OCI-LY1 (cell line): Measurements from ENCODE around the gene SLIT3.

Experiments used
- H2AFZ ChIP-seq: fragments of 200-600 bp; sonication (generic), shearing (Covaris generic); 2 replicates; pipeline ENCODE4 v1.6.0; 2014; ENCODE audit warnings: antibody characterized with exemption, mild to moderate bottlenecking, low read length
- H3F3A ChIP-seq: fragments of 200-600 bp; sonication (generic), shearing (Covaris generic); 2 replicates; pipeline ENCODE4 v1.6.0; 2014; ENCODE audit warnings: mild to moderate bottlenecking, antibody characterized with exemption, low read length, moderate library complexity; ENCODE audit not compliant: insufficient read depth
- H3K27ac ChIP-seq: fragments of 200-600 bp; sonication (generic); 2 replicates; pipeline ENCODE4 v1.5.1; 2014; ENCODE audit warnings: low read length, mixed run types, mild to moderate bottlenecking, low read depth; ENCODE audit not compliant: poor library complexity, severe bottlenecking
- H3K27me3 ChIP-seq: fragments of 200-600 bp; sonication (generic); 2 replicates; pipeline ENCODE4 v1.6.0; 2014; ENCODE audit warnings: antibody characterized with exemption, mild to moderate bottlenecking, low read length, moderate library complexity; ENCODE audit not compliant: insufficient read depth
- H3K36me3 ChIP-seq: fragments of 200-600 bp; sonication (generic); 2 replicates; pipeline ENCODE4 v1.6.1; 2014; ENCODE audit warnings: mild to moderate bottlenecking, antibody characterized with exemption, low read length, moderate library complexity, mixed read lengths; ENCODE audit not compliant: insufficient read depth
- H3K4me1 ChIP-seq: fragments of 200-600 bp; sonication (generic); 2 replicates; pipeline ENCODE4 v1.5.1; 2014; ENCODE audit warnings: mild to moderate bottlenecking, low read length, moderate library complexity; ENCODE audit not compliant: insufficient read depth, severe bottlenecking
- H3K4me2 ChIP-seq: fragments of 200-600 bp; sonication (generic), shearing (Covaris generic); 2 replicates; pipeline ENCODE4 v1.6.1; 2014; ENCODE audit warnings: low read length
- H3K4me3 ChIP-seq: fragments of 200-600 bp; sonication (generic); 2 replicates; pipeline ENCODE4 v1.5.1; 2014; ENCODE audit warnings: low read length, low read depth, mild to moderate bottlenecking, mixed read lengths; ENCODE audit not compliant: poor library complexity, severe bottlenecking
- H3K79me2 ChIP-seq: fragments of 200-600 bp; shearing (Covaris generic); 2 replicates; pipeline ENCODE4 v1.6.1; 2016; ENCODE audit warnings: mixed run types, low read length, mixed read lengths; ENCODE audit not compliant: insufficient read depth
- H3K9ac ChIP-seq: fragments of 200-600 bp; sonication (generic), shearing (Covaris generic); 2 replicates; pipeline ENCODE4 v1.6.1; 2014; ENCODE audit warnings: mild to moderate bottlenecking, low read length, mixed read lengths
- H3K9me2 ChIP-seq: fragments of 200-600 bp; sonication (generic), shearing (Covaris generic); 2 replicates; pipeline ENCODE4 v1.6.1; 2014; ENCODE audit warnings: low read depth, mild to moderate bottlenecking, low read length, mixed read lengths
- H3K9me3 ChIP-seq: fragments of 200-600 bp; shearing (Covaris generic); 2 replicates; pipeline ENCODE4 v1.6.1; 2014; ENCODE audit warnings: low read length, mixed read lengths
- H4K20me1 ChIP-seq: fragments of 200-600 bp; sonication (generic), shearing (Covaris generic); 2 replicates; pipeline ENCODE4 v1.6.0; 2016; ENCODE audit warnings: mild to moderate bottlenecking, low read length; ENCODE audit not compliant: insufficient read depth
- EZH2 ChIP-seq: fragments of 200-600 bp; sonication (generic), shearing (Covaris generic); IDR thresholded peaks from 2 replicates; pipeline ENCODE4 v1.8.0; 2017; ENCODE audit warnings: borderline replicate concordance, mixed run types, mild to moderate bottlenecking, antibody characterized with exemption, low read length, moderate library complexity, mixed read lengths
- TF ChIP-seq, protein P1 (sequence below): fragments of 200-600 bp; sonication (generic), shearing (Covaris generic); IDR thresholded peaks from 2 replicates; pipeline ENCODE4 v1.5.1; 2017; ENCODE audit warnings: mild to moderate bottlenecking, antibody characterized with exemption, low read length, moderate library complexity, mixed read lengths

Gene SLIT3

DNA sequence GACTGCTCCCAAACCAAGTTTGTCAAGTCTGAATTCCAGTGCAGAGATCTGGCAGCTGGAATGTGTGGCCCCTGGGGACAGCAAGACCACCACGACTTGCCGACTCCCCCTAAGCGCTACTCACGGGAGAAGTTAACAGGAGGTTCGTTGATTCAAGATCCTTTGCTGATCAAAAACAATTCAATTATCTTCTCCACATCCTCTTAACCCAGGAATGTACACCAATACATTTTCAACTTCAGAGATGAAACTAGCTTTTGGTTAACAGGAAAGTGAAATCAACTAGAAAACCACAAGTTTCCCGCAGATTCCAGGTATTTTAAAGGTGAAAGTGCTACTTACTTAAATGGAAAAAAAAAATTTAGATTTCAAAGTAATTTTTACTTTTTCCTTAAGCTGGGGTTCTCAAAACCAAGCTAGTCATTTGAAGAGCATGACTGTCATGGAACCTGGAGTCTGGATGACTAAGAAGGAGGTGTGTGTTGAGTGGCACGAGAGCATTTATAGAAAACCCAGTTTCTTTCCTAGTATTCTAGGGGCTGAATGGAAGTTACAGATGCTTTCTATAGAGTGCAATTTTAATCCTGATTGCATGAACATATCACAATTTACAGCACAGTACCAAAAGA lies 464.2 kb downstream of the SLIT3 start:
- Histone ChIP-seq H3K27me3 (no peaks in the 10 kb centered on the region; the same call in 1 of the 2 replicates), H4K20me1 (no peaks in the 10 kb centered on the region), H3K9ac (no peak overlapping the region), H3K79me2 (no peaks in the 10 kb centered on the region), H3K4me3 (no peak overlapping the region), H3K36me3 (no peaks in the 10 kb centered on the region), H3K9me2 (no peaks in the 10 kb centered on the region), H3K9me3 (no peaks in the 10 kb centered on the region), H3K27ac (no peak overlapping the region), H3K4me1 (no peaks in the 10 kb centered on the region), H2AFZ (no peak overlapping the region), H3K4me2 (no peak overlapping the region), H3F3A (no peaks in the 10 kb centered on the region)
- TF ChIP-seq, protein P1, sequence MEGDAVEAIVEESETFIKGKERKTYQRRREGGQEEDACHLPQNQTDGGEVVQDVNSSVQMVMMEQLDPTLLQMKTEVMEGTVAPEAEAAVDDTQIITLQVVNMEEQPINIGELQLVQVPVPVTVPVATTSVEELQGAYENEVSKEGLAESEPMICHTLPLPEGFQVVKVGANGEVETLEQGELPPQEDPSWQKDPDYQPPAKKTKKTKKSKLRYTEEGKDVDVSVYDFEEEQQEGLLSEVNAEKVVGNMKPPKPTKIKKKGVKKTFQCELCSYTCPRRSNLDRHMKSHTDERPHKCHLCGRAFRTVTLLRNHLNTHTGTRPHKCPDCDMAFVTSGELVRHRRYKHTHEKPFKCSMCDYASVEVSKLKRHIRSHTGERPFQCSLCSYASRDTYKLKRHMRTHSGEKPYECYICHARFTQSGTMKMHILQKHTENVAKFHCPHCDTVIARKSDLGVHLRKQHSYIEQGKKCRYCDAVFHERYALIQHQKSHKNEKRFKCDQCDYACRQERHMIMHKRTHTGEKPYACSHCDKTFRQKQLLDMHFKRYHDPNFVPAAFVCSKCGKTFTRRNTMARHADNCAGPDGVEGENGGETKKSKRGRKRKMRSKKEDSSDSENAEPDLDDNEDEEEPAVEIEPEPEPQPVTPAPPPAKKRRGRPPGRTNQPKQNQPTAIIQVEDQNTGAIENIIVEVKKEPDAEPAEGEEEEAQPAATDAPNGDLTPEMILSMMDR: no peak
- TF ChIP-seq EZH2: no peak

DNA sequence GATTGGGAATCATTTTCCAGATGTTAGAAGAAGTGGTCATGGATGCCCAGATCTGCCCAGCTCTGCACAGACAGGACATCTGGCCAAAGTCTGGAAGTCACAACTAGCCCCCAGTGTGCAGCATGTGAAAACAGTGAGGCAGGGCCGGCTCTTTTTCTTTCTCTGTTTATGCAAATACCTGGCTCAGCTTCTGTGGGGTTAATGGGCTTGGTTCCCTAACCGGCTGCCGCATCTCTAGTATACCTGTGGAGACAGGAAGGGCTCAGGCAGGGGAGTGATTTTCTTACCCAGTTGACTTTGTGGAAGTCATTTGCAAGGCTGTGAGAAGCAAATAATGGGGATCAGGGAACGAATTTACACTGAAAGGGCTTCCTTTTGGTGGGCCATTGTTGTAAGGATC lies 467.0 kb downstream of the SLIT3 start:
- no peaks in the 10 kb centered on the region for H3F3A ChIP-seq
- H2AFZ ChIP-seq: no peak overlapping the region
- H3K4me2 ChIP-seq: no peak overlapping the region
- no peaks in the 10 kb centered on the region for H4K20me1 ChIP-seq
- H3K4me1 ChIP-seq: no peaks in the 10 kb centered on the region
- H3K9ac ChIP-seq: no peak overlapping the region
- H3K79me2 ChIP-seq: no peaks in the 10 kb centered on the region
- H3K27ac ChIP-seq: no peak overlapping the region
- H3K27me3 ChIP-seq: no peaks in the 10 kb centered on the region
- H3K9me2 ChIP-seq: no peaks in the 10 kb centered on the region
- no peaks in the 10 kb centered on the region for H3K36me3 ChIP-seq
- H3K9me3 ChIP-seq: no peaks in the 10 kb centered on the region
- H3K4me3 ChIP-seq: no peak overlapping the region
- TF ChIP-seq, protein P1: no peak
- TF ChIP-seq EZH2: no peak

DNA sequence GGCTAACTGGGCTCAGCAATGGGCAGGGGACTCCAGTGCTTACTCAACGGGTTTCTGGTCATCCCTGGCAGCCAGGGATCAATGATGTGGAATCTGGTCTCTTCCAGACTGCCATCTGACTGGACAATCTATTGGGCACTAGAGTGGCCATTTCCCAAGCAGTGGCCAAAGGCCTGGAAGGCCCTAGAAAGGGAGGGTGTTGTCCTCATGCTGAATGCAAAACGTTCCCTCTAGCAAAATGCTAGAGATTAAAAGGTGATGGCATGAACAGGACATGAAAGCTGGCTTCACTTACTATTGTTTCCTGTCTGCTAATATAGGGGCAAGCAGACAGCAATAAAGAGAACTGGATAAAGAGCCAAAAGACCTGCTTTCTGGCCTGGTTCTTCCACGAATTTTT lies 467.6 kb downstream of the SLIT3 start:
- H3K9me3 ChIP-seq: no peaks in the 10 kb centered on the region
- H3F3A ChIP-seq: no peaks in the 10 kb centered on the region
- H2AFZ ChIP-seq: no peak overlapping the region
- no peaks in the 10 kb centered on the region for H3K27me3 ChIP-seq
- H3K9me2 ChIP-seq: no peaks in the 10 kb centered on the region
- no peaks in the 10 kb centered on the region for H3K36me3 ChIP-seq
- H3K4me3 ChIP-seq: no peak overlapping the region
- TF ChIP-seq, protein P1: no peak
- H3K4me1 ChIP-seq: no peaks in the 10 kb centered on the region
- H3K4me2 ChIP-seq: no peak overlapping the region
- no peaks in the 10 kb centered on the region for H4K20me1 ChIP-seq
- no peak overlapping the region for H3K9ac ChIP-seq
- H3K27ac ChIP-seq: no peak overlapping the region
- no peaks in the 10 kb centered on the region for H3K79me2 ChIP-seq
